Ascending aorta (tissue), 2 donors: Measurements from ENCODE around the gene STIMATE. TPM values are rescaled to one million over a fixed set of nuclear protein-coding genes. Genes with fewer than 3 reads are reported as not detected.

Experiments
- DNase-seq, 2 donors: peaks; one replicate each; pipeline ENCODE4 v3.0.0-alpha.2; 2019; ENCODE audit warnings: low spot score in 2 of 2
- H3K27ac ChIP-seq, 2 donors: fragments of 200-600 bp; sonication (generic); one replicate each; pipeline ENCODE4 v1.5.1; 2016 to 2017; ENCODE audit warnings: mild to moderate bottlenecking in 1 of 2
- H3K27me3 ChIP-seq: fragments of 200-600 bp; sonication (generic); one replicate; pipeline ENCODE4 v1.5.1; 2017
- H3K36me3 ChIP-seq, 2 donors: fragments of 200-600 bp; sonication (generic); one replicate each; pipeline ENCODE4 v1.5.1; 2016
- H3K4me1 ChIP-seq, 2 donors: fragments of 200-600 bp; sonication (generic); one replicate each; pipeline ENCODE4 v1.5.1; 2016 to 2017; ENCODE audit warnings: mild to moderate bottlenecking in 1 of 2
- H3K4me3 ChIP-seq, 2 donors: fragments of 200-600 bp; sonication (generic); one replicate each; pipeline ENCODE4 v1.5.1; 2016 to 2017; ENCODE audit warnings: mild to moderate bottlenecking in 1 of 2
- H3K9me3 ChIP-seq, 2 donors: fragments of 200-600 bp; sonication (generic); one replicate each; pipeline ENCODE4 v1.5.1; 2016
- intact Hi-C: fragments of 100-400 bp; cut with DNase I; formaldehyde crosslinking; loops from one replicate; pipeline ENCODE4 v1.15.1; 2023
- total RNA-seq: library from RNA; depleted of rRNA; stranded (reverse); fragments of >200 nt; gene quantifications from one replicate; pipeline ENCODE4 v1.1.0, GENCODE V29; 2016
- TF ChIP-seq, protein P1 (sequence below), 3 experiments: fragments of 200-600 bp in 2 of 3; fragments of 450-650 bp in 1 of 3; sonication (generic) in 2 of 3; IDR thresholded peaks; one replicate each; pipeline ENCODE4 v1.5.1; 2016 to 2019; ENCODE audit warnings: antibody characterized with exemption in 3 of 3, mild to moderate bottlenecking in 1 of 3, moderate library complexity in 1 of 3

Gene STIMATE
- total RNA-seq, 1 donor from 2014 or later = 18.9 TPM

DNA sequence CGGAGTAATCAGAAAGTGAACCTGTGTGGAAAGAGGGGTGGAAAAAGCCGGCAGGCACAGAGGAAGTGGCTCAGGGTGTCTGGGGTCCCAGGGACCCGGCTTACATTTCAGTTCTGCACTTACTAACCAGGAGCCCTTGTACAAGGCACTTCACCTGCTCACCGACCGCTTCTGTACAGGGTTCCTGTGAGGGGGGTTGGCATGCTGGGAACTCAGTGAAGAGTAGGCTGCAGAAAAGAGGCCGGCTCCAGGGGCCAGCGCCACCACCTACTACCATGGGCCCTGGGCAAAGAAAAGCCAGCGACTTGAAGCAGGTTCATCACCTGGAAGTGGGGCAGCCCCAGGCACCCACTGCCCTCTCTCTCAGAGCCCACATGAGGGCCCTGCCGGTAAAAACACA lies 6.2 kb downstream of the STIMATE start:
- TF ChIP-seq, protein P1, sequence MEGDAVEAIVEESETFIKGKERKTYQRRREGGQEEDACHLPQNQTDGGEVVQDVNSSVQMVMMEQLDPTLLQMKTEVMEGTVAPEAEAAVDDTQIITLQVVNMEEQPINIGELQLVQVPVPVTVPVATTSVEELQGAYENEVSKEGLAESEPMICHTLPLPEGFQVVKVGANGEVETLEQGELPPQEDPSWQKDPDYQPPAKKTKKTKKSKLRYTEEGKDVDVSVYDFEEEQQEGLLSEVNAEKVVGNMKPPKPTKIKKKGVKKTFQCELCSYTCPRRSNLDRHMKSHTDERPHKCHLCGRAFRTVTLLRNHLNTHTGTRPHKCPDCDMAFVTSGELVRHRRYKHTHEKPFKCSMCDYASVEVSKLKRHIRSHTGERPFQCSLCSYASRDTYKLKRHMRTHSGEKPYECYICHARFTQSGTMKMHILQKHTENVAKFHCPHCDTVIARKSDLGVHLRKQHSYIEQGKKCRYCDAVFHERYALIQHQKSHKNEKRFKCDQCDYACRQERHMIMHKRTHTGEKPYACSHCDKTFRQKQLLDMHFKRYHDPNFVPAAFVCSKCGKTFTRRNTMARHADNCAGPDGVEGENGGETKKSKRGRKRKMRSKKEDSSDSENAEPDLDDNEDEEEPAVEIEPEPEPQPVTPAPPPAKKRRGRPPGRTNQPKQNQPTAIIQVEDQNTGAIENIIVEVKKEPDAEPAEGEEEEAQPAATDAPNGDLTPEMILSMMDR (IDR thresholded peaks at IDR 0.05) = no peak
- Histone ChIP-seq H3K9me3 (no peaks in the 10 kb centered on the region), H3K27ac (peak overlapping the region; percentile 80 to 87), H3K36me3 (no peaks in the 10 kb centered on the region), H3K27me3 (no peaks in the 10 kb centered on the region), H3K4me1 (peaks cover 22 to 62% of the 10 kb centered on the region in 2 donors), H3K4me3 (peak overlapping the region in 1 of 2 donors; percentile 34)
- DNase-seq = no peak
- intact Hi-C loops = loop anchor here (10.0 kb wide), 1 partner anchor 356 kb away; the partner anchor contains the start of genes NT5DC2 and UQCC5

DNA sequence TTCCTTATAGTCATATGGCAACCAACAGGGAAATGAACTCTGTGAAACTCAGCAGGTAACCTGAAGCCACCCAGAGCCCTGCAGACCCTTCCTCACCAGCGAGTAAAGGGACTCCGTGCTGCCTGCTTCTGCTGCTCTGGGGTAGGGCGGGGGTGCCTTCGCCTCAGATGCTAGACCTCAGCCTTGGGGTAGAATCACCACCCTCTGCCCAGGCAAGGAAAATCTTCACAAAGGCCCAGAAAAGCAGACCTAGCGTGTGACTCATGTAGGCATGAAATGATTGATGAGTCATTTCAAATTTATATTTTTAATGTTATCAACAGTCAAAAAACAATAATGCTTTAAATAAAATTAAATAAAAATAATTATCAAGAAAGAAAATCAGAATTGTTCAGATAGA lies 6.6 kb downstream of the STIMATE start:
- Histone ChIP-seq H3K9me3 (no peaks in the 10 kb centered on the region), H3K4me3 (no peak overlapping the region), H3K27me3 (no peaks in the 10 kb centered on the region), H3K36me3 (peaks cover 0 to 4% of the 10 kb centered on the region in 2 donors), H3K27ac (peak overlapping the region; percentile 80 to 87), H3K4me1 (peaks cover 22 to 62% of the 10 kb centered on the region in 2 donors)
- intact Hi-C loops = loop anchor here (10.0 kb wide), 1 partner anchor 356 kb away; the partner anchor contains the start of genes NT5DC2 and UQCC5
- DNase-seq = no peak
- TF ChIP-seq, protein P1 (IDR thresholded peaks at IDR 0.05) = no peak

DNA sequence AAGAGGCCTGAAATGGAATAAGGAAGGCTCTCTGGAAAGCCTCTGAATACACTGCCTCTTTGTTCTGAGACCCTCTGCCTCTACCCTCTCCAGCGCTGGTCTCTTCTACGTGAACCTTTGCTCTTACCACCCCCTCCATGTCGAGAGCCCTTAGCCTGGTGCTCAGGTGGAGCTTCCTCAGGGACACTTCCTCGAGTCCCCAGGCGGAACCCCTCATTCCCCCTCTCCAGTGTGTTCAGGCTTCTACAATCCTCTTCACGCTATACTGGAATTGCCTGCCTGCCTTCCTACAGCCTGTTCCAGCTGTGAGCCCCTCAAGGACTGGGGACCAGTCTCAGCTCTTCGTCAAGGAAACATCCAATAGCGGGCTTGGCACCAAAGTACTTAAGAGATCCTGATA lies 7.4 kb downstream of the STIMATE start:
- TF ChIP-seq, protein P1 (IDR thresholded peaks at IDR 0.05) = no peak
- intact Hi-C loops = loop anchor here (10.0 kb wide), 1 partner anchor 355 kb away; the partner anchor contains the start of genes NT5DC2 and UQCC5
- DNase-seq = no peak
- Histone ChIP-seq H3K4me1 (peaks cover 19 to 57% of the 10 kb centered on the region in 2 donors), H3K9me3 (no peaks in the 10 kb centered on the region), H3K27me3 (no peaks in the 10 kb centered on the region), H3K36me3 (peaks cover 0 to 11% of the 10 kb centered on the region in 2 donors), H3K27ac (peak overlapping the region; percentile 80 to 87), H3K4me3 (no peak overlapping the region)

DNA sequence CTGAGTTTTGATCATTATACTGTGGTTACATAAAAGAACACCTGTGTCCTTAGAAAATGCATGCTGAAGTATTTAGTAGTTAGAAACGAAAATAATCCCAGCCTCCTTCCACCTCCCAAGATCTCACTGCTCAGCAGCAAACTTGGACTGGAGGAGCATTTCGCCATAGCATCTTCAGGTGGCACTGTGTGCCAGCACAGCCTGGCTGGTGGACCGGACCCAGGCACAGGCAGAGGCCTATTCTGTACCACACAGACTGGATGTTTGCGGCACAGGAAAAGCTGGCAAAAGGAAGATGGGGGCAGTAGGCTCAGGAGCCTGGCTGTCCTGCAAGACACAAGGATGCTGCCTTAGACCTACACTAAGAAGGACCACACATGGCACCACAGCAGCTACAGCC lies 10.2 kb downstream of the STIMATE start:
- H3K36me3 ChIP-seq = peaks cover 0 to 15% of the 10 kb centered on the region in 2 donors
- no peaks in the 10 kb centered on the region for H3K27me3 ChIP-seq
- no peaks in the 10 kb centered on the region for H3K9me3 ChIP-seq
- DNase-seq = no peak
- peaks cover 13 to 36% of the 10 kb centered on the region in 2 donors for H3K4me1 ChIP-seq
- TF ChIP-seq, protein P1 (IDR thresholded peaks at IDR 0.05) = no peak
- no peak overlapping the region for H3K27ac ChIP-seq
- intact Hi-C loops = no loop called here
- H3K4me3 ChIP-seq = no peak overlapping the region

DNA sequence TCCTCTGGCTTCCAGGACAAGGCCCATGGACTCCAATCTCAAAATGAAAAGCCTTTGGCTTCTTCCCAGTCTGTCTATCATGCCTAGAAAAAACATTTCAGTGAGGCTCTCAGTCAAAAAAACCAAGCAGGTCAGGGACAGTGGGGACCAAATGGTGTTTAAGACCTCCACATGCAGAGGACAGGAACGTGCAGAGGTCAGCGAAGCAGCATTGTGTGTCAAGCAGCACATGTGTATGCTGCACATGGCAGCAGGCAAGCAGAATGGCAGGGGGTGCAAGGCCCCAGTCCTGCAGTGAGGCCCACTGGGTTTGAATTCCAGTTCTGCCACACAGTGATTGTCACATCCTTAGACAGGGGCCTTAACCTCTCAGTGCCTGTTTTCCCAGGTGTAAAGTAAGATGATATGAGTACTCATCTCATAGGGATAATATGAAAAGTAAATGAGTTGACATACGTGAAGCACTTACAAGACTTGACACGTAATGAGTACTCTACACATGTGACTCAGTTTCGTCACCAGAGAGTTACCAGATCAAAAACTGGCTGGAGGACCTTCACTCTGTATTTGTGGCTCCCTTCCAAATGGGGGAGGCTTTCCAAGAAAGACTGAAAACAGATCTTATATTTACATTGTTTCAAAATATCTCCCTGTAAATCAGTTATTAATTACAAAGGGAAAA lies 11.2 kb downstream of the STIMATE start:
- TF ChIP-seq, protein P1 (IDR thresholded peaks at IDR 0.05) = no peak
- Histone ChIP-seq H3K27ac (no peak overlapping the region), H3K27me3 (no peaks in the 10 kb centered on the region), H3K9me3 (no peaks in the 10 kb centered on the region), H3K4me3 (no peak overlapping the region), H3K4me1 (peaks cover 4 to 27% of the 10 kb centered on the region in 2 donors), H3K36me3 (peaks cover 0 to 15% of the 10 kb centered on the region in 2 donors)
- no peak for DNase-seq
- intact Hi-C loops = no loop called here
